SIG-M5 (cell line): ENCODE results near the gene EFCAB8.
A peak's percentile ranks its signal among the peaks of the same experiment; 100 is the strongest.
"Not testable (repeated sequence)": the region's sequence is repeated elsewhere in the genome, so short reads cannot be mapped to it uniquely, and the experiment has no call there.

Source experiments
- DNase-seq: peaks from one replicate; lab custom pipeline; 2025; lab: John Stamatoyannopoulos, UW

EFCAB8 gene

DNA sequence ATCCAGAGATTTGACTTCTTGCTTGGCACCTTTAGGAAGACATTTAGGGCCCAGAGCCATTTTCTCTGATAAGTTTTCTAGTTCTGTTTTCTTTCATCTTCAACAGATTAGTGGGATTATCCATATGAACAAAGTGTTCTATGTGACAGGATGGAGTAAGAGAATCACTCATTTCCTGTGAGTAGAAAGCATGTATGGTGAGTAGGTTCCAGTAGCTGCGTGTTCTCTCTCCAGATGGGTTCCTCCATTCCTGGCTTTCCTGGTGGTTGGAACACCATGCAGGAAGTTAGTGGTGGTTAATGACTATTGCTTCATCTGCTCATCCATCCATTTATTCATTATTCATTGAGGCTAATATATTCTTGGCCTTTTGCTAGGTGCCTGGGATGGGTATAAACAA, 54.0 kb downstream of the EFCAB8 start:
- DNase-seq: no peak

DNA sequence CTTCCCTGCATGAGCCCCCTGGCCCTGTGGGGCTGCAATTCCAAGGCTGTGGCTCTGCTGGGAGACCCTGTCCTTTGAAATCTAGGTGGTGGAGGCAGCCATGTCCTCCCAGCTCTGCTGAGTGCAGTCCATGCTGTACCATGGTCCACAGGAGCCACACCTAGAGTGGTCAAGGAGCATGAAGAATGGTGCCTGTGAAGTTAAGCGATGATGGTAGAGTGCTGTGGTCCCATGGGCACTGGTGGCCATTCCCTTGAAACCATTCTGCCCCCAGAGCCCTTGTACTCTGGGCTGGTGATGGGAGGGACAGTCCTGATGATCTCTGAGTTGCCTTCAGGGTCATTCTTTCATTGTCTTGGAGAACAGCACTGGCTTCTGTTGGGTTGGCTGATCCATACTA, 55.3 kb downstream of the EFCAB8 start:
- no peak for DNase-seq

DNA sequence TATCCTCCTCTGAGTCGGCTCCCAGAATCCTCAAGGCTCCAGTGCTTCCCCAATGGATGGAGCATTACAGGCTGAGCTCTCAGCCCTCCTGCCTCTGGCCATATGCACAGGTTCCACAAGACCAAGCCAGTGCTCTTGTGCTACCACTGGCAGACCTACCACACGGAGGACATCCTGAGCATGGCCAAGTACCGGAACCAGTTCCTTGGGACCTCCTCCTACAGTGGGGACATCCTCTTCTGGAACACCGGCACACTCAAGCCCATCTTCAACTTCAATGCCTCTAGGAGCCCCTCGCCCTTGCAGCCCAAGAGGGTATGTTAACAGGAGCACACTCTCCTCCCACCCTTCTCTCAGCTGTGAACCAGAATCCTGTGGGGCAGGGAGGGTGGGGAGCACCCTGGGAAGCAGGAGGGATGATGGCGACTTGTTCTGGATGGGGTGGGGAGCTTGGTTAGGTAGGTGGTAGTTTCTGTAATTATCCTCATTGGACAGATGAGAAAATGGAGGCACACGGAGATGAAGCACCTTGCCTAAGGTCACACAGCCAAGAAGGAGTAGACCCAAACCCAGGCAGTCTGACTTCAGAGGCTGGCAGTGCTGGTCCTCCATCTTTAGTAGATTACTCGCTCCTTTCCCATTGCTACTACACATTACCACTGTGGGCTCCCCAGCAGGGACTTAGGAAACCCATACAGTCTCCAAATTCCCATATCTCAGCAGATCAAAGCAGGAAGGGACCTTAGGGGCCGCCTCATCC, 58.6 kb downstream of the EFCAB8 start:
- no peak for DNase-seq

DNA sequence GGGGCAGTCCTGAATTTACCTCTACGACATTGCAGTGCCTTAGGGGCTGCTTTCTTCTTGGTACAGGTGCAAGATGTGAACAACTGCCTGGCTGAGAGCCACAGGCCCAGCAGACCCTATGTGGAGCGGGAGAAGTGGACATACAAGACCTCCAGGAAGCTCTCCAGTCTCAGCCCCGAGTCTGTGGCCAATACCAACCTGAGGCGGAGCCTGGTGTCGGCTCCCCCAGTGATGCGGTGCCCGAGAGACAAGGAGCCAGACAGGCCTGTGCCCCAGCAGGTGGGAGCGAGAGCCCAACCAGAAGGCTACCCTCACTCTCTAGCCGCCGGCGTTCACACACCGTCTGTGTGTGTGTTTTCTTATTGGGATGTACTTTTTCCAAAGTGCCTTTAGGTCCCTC, 59.6 kb downstream of the EFCAB8 start:
- no peak for DNase-seq

GRCh38 chr20:32918751-32919150, 60.0 kb downstream of the EFCAB8 start:
- DNase-seq: no peak

- no peak for DNase-seq
Measured at GRCh38 chr20:32920066-32920465, 61.3 kb downstream of the EFCAB8 start.

DNA sequence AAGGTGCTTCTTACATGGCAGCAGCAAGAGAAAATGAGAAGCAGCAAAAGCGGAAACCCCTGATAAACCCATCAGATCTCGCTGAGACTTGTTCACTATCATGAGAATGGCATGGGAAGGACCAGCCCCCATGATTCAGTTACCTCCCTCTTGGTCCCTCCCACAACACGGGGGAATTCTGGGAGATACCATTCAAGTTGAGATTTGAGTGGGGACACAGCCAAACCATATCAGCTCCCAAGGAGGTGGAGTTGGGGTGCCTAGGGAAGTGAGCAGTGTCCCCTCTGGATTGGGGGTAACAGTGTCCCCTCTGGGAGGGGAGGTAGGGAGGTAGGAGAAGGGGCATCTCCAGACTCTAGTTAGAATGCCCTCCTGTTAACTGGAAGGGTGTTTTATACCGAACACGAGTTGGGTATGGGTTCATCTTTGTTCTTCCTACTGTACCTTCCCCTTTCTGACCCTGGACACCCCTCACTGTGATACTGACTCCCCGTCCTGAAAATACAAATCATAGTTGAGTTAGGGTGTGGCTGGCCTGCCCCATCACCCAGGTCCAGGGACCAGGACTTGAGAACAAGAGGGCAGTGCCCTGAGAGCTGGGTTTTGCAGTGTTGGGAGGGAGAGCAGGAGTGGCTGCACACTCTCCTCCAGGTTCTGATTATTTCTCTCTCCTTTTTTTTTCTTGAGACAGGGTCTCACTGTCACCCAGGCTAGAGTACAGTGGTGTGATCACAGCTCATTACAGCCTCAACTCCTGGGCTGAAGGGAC, 62.0 kb downstream of the EFCAB8 start:
- no peak for DNase-seq

DNA sequence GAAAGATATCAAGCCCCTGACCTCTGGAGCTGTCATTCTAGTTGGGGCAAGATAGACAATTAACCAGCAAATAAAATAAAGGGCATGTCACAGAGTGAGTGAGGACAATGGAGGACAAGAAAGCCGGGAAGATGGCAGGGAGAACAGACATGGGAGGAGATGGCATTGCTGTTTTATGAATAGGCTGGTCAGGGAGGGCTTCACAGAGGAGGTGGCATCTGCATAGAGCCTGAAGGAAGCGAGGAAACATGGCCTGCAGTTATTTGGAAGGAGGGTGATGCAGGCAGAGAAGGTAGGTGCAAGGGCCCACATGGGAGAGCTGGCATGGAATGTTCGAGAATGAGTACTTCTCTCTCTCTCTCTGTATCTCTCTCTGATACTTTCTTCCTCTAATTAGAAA, 63.7 kb downstream of the EFCAB8 start:
- no peak for DNase-seq

DNA sequence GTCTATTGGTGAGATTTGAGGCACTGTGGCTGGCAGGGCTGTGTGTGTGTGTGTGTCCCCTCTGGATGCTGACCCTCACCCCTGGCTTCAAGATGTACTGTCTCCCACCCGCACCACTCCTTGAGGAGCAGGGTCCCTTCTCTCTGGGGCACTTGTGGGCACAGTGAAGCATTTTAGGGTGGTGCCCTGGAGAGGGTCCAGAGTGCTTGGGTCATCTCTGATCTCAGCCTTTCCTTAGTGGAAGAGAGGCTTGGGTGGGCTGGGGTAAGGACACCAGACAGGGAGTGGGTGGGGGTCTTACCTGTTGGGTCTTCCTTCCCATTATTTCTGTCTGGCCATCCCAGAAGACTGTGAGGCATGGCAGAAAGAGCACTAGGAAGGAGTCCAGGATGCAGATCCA, 66.1 kb downstream of the EFCAB8 start:
- no peak for DNase-seq

DNA sequence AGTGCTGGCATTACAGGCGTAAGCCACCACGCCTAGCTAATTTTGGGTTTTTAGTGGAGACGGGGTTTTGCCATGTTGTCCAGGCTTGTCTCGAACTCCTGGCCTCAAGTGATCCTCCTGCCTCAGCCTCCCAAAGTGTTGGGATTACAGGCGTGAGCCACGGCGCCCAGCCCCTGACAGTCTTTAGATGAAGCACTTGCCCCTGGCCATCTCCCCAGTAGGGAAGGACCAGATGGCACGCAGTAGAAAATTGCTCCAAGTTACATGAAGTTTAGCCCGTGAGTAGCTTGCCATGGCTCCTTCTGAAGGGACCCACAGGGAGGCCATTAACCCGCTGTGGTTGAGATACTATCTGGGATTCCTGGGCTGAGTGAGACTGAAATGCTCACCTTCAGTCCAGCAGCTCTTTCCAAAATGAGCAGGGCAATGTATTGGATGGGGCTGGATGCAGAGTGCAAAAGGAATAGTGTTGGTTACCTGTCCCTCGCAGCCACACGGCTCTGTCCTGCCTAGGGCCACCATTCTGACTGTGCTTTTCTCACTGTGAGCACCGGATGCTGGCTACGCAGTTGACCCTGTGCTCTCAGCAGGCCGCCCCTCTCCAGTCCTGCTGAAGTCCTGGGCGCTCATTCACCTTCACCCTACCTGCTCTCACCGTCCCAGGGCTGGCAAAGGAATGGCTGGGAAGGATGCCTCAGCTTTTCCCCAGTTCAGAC, 66.9 kb downstream of the EFCAB8 start:
- no peak for DNase-seq

DNA sequence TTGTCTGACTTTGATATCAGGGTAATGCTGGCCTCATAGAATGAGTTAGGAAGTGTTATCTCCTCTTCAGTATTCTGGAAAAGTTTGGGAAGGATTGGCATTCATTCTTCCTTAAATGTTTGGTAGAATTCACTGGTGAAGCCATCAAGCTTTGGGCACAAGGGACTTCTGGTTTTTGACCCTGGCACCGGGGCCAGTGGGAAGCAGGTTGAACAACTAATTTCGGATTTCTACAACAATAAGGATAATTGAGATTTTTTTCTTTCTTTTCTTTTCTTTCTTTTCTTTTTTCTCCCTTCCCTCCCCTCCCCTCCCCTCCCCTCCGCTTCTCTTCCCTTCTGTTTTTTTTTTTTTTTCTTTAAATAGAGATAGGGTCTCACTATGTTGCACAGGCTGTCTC, 70.4 kb downstream of the EFCAB8 start:
- no peak for DNase-seq

GRCh38 chr20:32930181-32930580, 71.5 kb downstream of the EFCAB8 start:
- no peak for DNase-seq

DNA sequence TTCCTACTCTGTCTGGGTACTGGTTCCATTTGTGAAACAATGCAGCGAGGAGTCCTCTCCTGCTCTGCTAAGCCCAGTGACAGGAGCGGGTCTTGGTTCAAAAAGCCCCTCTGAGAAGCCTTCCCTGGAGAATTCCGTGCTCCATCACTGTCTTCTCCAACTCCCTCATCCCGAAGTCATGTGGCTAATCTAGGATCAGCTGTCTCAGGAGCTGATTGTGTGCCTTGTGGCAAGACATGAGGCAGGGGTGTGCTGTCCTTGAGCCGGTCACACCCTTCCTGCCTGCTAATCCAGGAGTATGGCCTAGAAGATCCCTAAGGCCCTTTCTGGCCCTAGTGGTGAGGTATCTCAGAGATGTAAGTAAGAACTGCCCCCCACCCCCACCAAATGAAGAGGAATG, 72.0 kb downstream of the EFCAB8 start:
- no peak for DNase-seq

DNA sequence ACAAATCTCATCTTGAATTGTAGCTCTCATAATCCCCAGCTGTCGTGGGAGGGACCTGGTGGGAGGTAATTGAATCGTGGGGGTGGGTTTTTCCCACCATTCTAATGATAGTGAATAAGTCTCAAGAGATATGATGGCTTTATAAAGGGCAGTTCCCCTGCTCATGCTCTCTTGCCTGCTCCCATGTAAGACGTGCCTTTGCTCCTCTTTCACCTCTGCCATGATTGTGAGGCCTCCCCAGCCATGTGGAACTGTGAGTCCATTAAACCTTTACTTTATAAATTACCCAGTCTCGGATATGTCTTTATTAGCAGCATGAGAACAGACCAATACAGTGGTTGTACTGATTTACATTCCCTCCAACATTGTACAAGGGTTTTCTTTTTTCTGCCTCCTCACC, 75.9 kb downstream of the EFCAB8 start:
- no peak for DNase-seq

DNA sequence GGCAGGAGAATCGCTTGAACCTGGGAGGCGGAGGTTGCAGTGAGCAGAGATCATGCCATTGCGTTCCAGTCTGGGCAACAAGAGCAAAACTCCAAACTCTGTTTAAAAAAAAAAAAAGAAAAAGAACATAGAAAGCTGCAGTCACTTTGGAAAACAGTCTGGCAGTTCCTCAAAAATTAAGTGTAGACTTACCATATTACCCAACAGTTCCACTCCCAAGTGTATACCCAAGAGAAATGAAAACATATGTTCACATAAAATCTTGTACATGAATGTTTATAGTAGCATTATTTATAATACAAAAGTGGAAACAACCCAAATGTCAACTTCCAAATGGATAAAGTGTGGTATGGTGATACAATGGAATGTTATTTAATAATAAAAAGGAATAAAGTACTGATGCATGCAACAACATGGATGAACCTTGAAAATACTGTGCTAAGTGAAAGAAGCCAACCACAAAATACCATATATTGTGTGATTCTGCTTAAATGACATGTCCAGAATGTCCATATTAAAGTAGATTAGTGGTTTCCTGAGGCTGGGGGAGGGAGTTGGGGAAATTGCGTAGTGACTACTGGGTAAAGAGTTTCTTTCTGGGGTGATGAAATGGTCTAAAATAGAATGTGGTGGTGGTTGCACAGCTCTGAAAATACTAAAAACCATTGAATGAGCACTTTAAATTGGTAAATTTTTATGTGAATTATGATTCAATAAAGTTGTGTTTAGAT, 82.6 kb downstream of the EFCAB8 start:
- no peak for DNase-seq

DNA sequence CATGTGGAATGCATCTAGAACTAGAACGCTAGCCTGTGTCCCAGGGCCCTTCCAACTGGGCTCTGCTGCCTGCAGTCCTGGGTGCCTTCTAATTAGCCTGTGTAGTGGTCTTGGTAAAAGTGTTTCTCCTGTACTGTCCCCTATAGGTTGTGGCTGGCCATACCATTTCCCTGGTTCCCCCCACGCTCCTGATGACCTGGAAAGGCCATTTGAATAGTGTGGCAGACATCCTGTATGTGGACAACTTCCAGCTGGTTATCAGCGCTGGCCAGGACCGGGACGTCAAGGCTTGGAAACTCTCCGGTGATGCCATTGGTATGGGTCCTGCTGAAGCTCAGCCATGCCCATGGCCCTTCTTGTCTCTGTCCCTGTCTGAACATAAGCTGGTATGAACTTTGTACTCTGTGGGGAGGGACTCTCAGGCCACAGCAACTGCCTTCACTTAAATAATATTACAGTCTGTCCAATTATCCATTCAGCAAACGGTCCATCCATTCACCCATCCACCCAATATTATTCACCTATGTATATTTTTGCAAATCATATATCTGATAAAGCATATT, 84.8 kb downstream of the EFCAB8 start:
- no peak for DNase-seq

DNA sequence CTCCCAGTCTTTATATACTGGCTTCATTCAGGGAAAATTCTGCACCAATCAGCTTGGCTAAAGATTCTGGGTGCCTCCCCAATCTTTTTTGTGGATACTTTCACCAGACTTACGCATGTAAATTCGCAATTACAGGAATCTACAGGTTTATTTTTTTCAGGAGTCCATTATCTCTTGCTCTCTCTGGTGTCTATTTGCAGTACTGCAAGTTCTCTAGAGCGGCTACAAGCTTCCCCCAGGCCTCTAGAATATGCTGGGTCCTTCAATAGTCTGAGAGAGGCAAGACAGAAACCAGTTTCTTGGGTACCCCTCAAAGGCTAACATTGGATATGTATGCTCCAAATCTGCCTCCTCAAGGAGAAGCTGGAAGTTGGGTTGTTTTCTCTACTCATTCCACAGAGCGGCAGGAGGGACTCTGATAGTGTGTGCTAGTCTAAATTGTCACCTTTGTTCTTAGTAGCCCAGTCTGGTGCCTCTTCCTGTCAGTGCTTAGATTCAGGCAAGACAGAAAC, 87.0 kb downstream of the EFCAB8 start:
- DNase-seq: peak; percentile 14

DNA sequence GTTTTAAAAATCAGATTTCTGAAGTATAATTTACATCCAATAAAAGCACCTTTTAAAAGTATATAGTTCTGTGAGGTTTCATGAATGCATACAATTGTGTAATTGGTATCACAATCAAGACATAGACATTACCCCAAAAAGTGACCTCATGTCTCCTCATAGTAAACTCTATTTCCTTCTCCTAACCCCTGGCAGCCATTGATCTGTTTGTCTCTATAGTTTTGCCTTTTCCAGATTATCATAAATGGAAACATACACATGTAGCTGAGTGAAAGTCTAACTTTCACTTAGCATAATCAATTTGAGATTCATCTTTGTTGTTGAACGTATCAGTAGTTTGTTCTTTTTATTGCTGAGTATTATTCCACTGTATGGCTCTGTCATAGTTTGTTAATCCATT, 87.9 kb downstream of the EFCAB8 start:
- no peak for DNase-seq

- DNase-seq: not testable (repeated sequence)
Measured at GRCh38 chr20:32950539-32950938, 91.8 kb downstream of the EFCAB8 start.

DNA sequence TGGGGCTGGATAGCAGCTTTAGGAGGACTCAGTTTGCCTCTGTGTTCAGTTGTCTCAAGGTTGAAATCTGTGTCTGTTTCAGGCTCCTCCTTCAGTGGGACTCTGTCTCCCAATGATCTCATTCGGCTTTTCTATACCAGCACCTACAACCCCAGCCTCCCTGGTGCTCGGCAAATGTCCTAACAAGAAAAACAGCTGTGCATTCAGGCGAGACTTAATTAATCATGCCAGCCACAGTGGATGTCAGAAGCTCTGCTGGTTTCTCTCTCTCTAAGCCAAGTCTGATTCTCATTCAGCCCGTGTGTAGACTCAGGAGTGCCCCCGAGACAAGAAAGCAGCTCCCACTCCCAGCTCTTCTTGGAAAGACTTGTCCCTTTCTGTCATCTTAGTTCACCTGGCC, 98.7 kb downstream of the EFCAB8 start:
- no peak for DNase-seq

DNA sequence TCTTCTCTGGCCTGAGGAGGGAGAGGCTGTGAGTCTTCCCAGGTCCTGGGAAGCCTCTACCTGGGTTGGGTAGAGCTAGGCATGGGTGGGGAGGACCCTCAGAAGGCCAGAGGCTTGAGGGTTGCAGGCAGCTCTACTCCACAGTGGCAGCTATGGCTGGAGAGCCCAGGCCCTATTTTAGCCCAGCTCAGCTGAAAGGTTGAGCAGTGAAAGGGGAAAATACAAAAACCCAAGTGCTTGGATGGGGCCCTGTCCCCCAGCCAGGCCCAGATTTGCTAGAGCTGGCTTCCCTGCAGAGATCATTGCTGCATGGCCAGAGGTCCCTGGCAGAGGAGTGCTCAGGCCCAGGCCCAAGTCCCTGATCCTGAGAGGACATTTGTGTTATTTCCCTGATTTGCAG, 99.9 kb downstream of the EFCAB8 start:
- no peak for DNase-seq
